SK-N-SH (cell line): Measurements from ENCODE around the gene BCAM.

Source experiments
- EP300 ChIP-seq, 2 experiments: IDR thresholded peaks; 2 replicates each; pipeline versions ENCODE4 v1.4.0 to v1.6.1; 2012; ENCODE audit warnings: borderline replicate concordance in 1 of 2, low read depth in 1 of 2, low read length in 1 of 2
- EZH2phosphoT487 ChIP-seq: fragments of 200-600 bp; sonication (generic); IDR thresholded peaks from 2 replicates; pipeline ENCODE4 v1.6.1; 2017; ENCODE audit warnings: low read depth, mixed run types, mild to moderate bottlenecking, antibody characterized with exemption, moderate library complexity, borderline replicate concordance
- POLR2AphosphoS5 ChIP-seq: IDR thresholded peaks from 2 replicates; pipeline ENCODE4 v1.6.1; 2012; ENCODE audit warnings: low read depth, low read length
- RAD21 ChIP-seq: IDR thresholded peaks from 2 replicates; pipeline ENCODE4 v1.6.1; 2012; ENCODE audit warnings: mild to moderate bottlenecking, low read length
- REST ChIP-seq: IDR thresholded peaks from 2 replicates; pipeline ENCODE4 v1.6.1; 2012; ENCODE audit warnings: mild to moderate bottlenecking, low read depth, low read length, moderate library complexity
- RXRA ChIP-seq: IDR thresholded peaks from 2 replicates; pipeline ENCODE4 v1.4.0; 2012; ENCODE audit warnings: low read depth, mild to moderate bottlenecking, borderline replicate concordance
- TF ChIP-seq, protein P1 (sequence below): IDR thresholded peaks from 2 replicates; pipeline ENCODE4 v1.4.0; 2012; ENCODE audit warnings: low read depth
- TF ChIP-seq, protein P2 (sequence below): fragments of 200-600 bp; sonication (generic); IDR thresholded peaks from 2 replicates; pipeline ENCODE4 v1.6.1; 2017; ENCODE audit warnings: antibody characterized with exemption, mild to moderate bottlenecking, moderate library complexity

DNA sequence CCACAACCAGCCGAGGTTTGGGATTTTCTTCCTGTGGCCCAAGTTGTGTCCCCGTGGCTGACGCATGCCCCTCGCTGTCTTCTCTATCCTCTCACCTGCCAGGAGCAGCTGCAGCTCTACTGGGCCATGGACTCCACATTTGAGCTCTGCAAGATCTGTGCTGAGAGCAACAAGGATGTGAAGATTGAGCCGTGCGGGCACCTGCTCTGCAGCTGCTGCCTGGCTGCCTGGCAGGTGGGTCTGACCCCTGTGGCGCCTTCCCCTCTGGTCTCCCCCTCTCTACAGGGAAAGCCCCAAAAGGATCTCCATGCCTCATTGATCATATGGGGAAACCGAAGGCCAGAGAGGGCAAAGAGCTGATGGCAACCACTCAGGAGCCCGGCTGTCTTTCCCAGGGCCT, 16.6 kb upstream of the BCAM start:
- TF ChIP-seq EZH2phosphoT487 (no peak), EP300 (IDR thresholded peaks at IDR 0.05; ENCODE audit: borderline replicate concordance in 1 of 2, low read depth in 1 of 2, low read length in 1 of 2) (no peak), REST (no peak), RAD21 (no peak), POLR2AphosphoS5 (no peak), RXRA (no peak)
- TF ChIP-seq, protein P1, sequence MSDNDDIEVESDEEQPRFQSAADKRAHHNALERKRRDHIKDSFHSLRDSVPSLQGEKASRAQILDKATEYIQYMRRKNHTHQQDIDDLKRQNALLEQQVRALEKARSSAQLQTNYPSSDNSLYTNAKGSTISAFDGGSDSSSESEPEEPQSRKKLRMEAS, result no peak
- TF ChIP-seq, protein P2, sequence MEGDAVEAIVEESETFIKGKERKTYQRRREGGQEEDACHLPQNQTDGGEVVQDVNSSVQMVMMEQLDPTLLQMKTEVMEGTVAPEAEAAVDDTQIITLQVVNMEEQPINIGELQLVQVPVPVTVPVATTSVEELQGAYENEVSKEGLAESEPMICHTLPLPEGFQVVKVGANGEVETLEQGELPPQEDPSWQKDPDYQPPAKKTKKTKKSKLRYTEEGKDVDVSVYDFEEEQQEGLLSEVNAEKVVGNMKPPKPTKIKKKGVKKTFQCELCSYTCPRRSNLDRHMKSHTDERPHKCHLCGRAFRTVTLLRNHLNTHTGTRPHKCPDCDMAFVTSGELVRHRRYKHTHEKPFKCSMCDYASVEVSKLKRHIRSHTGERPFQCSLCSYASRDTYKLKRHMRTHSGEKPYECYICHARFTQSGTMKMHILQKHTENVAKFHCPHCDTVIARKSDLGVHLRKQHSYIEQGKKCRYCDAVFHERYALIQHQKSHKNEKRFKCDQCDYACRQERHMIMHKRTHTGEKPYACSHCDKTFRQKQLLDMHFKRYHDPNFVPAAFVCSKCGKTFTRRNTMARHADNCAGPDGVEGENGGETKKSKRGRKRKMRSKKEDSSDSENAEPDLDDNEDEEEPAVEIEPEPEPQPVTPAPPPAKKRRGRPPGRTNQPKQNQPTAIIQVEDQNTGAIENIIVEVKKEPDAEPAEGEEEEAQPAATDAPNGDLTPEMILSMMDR, result no peak
